GM10847 (cell line): ENCODE measurements around the gene SPNS1.

Experiments used
- POLR2A ChIP-seq: IDR thresholded peaks from 2 replicates; pipeline ENCODE4 v1.6.1; 2011; ENCODE audit not compliant: insufficient read length; ENCODE audit errors: extremely low read depth

Gene SPNS1

DNA sequence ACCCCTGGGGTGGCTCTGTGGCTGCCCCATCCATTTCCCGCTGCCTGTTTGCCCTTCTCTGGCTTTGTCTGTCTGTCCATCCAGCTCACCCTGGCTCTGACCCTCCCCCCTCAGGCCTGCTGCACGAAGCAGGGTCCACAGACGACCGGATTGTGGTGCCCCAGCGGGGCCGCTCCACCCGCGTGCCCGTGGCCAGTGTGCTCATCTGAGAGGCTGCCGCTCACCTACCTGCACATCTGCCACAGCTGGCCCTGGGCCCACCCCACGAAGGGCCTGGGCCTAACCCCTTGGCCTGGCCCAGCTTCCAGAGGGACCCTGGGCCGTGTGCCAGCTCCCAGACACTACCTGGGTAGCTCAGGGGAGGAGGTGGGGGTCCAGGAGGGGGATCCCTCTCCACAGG, 9.5 kb downstream of the SPNS1 start:
- no peak for TF ChIP-seq POLR2A

DNA sequence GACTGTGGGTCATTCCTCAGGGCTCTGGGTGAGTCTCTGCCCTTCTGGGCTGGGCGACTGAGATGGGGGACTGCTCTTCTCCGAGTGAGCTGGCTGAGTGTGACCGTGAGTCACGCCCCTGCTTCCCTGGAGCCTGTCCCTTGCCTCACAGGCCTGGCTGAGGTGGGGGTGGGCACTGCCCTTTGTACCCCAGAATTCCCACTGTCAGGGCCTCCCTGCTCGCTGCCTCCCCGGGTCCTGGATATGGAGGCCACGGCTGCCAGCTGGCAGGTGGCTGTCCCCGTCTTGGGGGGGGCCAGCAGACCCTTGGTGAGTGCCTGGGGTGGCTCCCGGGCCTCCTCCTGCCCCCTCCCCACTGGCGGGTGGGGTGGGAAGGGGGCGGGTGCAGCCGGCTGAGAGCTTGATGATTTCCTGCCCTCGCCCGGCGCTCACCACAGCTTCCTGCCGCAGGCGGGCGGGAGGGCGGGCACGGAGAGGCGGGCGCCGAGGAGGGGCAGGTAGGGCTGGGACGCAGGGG, 10.1 kb downstream of the SPNS1 start, which contains the start of gene LAT:
Gene LAT, plus strand, starts transcription at position 434 of the 517 bp plus-strand sequence. CDS start 366 bp downstream, outside the sequence.
- no peak for TF ChIP-seq POLR2A

DNA sequence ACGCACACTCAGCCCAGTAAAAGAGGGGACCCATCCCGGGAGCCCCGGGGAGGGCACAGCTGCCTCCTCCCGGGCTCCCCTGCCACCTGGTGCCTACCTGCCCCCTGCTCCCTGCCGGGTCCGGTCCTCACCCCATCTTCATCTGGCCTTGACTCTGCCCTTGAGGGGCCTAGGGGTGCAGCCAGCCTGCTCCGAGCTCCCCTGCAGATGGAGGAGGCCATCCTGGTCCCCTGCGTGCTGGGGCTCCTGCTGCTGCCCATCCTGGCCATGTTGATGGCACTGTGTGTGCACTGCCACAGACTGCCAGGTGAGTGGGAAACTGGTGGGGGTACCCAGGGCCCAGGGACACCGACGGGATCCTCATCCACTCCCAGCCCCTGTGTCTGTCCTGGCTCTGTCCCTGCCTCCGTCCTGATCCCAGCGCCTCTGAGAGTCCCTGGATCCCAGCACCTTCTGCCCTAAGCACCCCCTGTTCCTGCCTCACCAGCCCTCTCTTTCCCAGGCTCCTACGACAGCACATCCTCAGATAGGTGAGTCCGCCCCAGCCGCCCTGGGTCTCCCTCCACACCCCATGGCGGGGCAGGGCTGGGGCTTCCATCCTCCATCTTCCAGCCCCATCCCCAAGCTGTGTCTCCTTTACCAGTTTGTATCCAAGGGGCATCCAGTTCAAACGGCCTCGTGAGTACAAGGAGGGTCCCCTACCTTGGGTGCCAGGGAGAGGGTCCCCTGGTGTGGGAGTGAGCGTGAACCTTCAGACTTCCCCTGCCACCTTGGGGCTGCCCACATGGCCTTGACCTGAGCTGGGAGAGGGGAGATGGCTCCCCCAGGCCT, 10.8 kb downstream of the SPNS1 start:
- TF ChIP-seq POLR2A = no peak

DNA sequence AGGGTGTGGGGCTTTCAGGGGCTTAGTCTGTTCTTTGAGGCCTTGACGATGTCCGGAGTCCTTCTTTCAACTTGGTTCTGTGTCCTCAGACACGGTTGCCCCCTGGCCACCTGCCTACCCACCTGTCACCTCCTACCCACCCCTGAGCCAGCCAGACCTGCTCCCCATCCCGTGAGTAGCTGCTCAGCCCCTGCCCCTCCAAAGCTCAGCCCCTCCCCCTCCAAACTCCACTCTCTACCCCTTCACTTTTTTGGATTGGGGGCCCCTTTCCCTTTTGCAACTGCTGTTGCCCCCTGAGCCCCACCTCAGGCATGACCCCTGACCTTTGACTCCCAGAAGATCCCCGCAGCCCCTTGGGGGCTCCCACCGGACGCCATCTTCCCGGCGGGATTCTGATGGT, 11.5 kb downstream of the SPNS1 start:
- no peak for TF ChIP-seq POLR2A

DNA sequence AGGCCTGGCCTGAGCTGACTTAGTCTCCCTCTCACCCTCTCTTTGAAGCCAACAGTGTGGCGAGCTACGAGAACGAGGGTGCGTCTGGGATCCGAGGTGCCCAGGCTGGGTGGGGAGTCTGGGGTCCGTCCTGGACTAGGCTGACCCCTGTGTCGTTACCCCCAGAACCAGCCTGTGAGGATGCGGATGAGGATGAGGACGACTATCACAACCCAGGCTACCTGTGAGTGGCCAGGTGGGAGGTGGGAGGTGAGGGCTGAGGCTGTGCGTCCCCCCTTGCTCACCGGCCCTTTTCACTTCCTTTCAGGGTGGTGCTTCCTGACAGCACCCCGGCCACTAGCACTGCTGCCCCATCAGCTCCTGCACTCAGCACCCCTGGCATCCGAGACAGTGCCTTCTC, 11.9 kb downstream of the SPNS1 start:
- no peak for TF ChIP-seq POLR2A

DNA sequence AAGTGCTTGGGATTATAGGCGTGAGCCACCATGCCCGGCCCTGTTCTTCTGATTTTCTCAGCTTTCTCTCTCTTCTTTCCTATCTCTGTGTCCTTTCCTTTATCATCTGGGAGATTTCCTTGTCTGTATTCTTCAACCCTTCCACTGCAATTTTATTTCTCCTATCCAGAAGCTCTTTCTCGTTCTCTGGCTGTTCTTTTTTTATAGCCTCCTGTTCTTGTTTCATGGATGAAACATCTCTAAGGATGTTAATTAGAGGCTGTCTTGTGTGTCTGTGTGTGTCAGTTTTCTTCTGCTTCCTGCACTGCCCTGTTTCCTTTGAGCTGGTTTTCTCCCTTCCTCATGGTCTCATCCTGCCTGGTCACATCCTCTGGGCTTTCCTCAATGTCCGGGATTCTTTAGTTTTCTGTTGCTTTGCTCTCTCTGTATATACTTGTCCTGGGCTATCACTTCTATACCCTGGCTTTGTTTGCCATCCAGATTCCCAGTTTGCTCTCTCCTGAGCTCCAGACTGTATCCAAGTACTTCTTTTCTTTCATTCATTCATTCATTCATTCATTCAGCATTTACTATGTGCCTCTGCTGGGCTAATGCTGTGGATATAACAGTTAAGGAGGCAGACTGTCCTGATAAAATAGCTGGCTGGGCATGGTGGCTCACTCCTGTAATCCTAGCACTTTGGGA, 12.7 kb downstream of the SPNS1 start:
- no peak for TF ChIP-seq POLR2A

DNA sequence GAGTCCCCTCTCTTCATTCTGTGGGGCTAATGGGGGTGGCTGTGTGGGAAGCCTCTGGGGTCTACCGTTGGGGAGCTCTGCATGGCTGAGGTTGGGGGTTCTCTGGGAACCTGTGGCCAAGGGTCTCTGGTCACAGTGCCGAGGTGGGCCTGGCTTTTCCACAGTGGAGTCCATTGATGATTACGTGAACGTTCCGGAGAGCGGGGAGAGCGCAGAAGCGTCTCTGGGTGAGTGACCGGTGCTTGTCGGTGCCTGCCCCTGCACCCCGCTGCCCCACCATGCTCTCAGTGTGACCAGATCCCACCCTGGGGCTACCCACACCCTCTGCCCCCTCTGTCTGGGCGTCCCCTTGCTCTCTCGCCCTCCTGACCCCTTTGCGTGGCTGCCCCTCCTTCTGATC, 14.8 kb downstream of the SPNS1 start:
- no peak for TF ChIP-seq POLR2A

DNA sequence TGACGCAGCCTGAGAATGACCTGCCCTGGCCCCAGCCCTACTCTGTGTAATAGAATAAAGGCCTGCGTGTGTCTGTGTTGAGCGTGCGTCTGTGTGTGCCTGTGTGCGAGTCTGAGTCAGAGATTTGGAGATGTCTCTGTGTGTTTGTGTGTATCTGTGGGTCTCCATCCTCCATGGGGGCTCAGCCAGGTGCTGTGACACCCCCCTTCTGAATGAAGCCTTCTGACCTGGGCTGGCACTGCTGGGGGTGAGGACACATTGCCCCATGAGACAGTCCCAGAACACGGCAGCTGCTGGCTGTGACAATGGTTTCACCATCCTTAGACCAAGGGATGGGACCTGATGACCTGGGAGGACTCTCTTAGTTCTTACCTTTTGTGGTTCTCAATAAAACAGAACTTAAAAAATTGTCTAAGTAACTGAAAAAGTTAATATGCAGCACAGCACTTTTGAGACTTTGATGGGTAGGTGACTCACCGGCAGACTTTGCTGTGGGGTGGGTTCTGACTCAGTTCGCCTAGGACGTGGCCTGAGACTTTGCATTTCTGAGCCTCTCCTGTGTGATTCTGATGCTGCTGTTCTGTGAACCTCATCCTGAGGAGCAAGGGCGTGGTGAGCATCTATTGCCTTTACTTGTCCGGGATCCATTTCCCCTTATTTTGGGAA, 15.9 kb downstream of the SPNS1 start:
- no peak for TF ChIP-seq POLR2A

DNA sequence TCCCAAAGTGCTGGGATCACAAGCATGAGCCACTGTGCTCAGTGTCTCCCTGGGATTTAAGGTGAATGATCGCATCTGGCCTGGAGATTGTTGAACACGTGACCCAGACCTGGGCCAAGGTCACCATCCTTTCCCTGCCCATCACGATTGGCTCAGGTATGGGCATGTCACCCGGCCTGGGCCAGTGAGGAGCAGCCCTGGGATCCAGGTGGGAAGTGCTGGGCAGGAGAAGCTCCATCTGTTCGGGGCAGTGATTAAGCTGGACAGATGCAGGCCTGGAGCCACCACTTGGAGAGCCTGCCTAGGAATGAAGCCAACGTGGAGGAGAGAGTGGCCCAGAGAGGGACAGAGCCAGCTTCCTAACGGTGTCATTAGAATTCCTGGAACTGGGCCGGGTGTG, 17.1 kb downstream of the SPNS1 start:
- TF ChIP-seq POLR2A = no peak

DNA sequence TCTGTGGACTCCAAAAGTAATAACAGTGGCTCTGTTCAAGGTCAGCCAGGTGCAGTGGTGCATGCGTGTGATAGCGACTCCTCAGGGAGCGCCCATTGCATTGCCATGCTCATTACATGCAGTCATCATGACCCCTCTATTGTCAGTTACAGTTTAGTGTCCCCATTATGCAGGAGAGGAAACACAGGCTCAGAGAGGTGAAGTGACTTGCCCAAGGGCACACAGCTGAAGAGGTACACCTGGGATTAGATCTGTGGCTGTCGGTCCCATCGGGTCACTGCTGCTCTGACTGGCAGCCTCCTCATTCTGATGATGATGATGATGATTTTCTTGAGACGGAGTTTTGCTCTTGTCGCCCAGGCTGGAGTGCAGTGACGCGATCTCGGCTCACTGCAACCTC, 17.9 kb downstream of the SPNS1 start:
- no peak for TF ChIP-seq POLR2A

DNA sequence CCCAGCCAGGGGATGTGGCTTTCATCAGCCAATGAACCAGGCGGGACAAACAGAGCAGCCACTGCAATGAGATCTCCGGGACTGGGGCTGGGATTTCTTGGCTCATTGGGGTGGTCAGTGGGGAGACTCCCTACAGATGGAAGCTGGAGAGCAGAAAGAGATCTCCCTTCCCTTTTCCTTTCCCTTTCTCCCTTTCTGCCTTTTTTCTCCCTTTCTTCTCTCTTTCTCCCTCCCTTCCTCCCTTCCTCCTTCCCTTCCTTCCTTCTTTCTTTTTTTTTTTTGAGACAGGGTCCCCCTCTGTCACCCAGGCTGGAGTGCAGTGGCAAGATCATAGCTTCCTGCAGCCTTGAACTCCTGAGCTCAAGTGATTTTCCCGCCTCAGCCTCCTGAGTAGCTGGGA, 24.3 kb downstream of the SPNS1 start:
- no peak for TF ChIP-seq POLR2A

DNA sequence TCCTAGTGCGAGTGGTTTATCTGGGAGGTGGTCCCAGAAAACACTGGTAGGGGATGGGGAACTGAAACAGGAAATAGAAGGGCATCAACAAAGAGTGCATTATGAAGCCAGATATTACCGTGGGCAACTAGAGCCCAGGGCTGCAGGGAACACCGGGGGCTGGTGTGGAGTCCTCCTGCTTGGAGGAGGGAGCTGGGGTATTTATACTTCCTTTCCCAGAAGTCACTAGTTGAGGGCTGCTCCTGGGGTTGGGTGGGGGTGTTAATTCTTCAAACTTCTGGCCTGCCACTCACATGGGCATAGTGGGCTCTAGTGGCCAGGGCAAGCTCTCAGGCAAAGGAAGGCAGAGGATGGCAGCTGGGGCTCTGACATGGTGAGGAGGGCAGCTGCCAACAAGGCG, 25.0 kb downstream of the SPNS1 start:
- no peak for TF ChIP-seq POLR2A

DNA sequence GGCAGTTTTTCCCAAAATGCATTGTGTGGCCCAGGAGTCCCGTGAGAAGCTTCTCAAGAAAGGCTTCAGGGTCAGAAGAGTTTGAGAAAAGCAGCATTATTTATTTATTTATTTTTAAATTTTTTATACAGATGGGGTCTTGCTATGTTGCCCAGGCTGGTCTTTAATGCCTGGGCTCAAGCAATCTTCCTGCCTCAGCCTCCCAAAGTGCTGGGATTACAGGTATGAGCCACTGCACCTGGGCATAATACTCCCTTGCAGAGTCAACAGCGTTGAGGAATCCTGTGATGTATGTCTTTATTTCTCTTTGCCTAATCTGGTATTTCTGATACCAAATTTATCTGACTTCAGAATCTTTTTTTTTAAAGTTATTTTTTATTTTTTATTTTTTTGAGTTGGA, 25.4 kb downstream of the SPNS1 start:
- no peak for TF ChIP-seq POLR2A

DNA sequence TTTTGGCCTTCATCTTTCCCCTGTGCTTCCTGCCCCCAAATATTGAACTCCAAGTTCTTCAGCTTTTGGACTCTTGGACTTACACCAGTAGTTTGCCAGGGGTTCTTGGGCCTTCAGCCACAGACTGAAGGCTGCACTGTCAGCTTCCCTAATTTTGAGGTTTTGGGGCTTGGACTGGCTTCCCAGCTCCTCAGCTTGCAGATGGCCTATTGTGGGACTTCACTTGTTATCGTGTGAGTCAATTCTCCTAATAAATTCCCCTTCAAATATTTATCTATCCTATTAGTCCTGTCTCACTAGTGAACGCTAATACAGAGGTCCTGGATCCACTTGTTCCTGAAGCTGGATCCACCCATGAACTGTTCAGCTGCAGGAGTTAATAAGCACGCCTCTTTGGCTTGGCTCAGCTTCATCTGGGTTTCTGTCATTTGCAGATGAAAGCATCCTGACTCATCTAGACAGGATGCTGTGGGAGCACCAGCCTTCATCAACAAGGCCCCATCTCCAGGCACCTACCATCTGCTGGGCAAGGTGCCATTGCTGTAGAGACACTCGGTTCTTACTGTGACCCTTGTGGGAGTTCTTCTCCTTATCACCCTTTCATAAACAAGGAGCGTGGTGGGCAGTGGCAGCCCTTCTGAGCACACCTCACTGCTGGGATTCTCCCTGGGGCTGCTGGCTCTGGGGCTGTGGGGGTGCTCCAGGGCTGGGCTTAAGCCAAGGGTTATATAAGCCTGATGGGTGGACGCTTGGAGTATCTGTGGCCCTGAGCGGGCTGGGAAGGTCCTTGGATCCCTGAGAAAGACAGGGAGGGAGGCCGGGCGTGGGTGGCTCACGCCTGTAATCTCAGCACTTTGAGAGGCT, 33.4 kb downstream of the SPNS1 start:
- TF ChIP-seq POLR2A = no peak
